Adrenal gland (tissue), 12 donors: ENCODE data around the gene MYO10. TPM values are rescaled to one million over a fixed set of nuclear protein-coding genes. Genes with fewer than 3 reads are reported as not detected.

ENCODE experiments used
- DNase-seq, 7 donors: peaks; one replicate each; pipeline ENCODE4 v3.0.0-alpha.2; 2019 to 2020
- H3K27ac ChIP-seq, 5 donors: fragments of 200-600 bp; sonication (generic) in 4 of 5; 1 replicate in 3 of 5; 2 replicates in 2 of 5; pipeline versions ENCODE4 v1.5.1 to v1.8.0; 2016 to 2020; ENCODE audit warnings: mild to moderate bottlenecking in 1 of 5
- H3K27me3 ChIP-seq: fragments of 200-600 bp; 2 replicates; pipeline ENCODE4 v1.8.0; 2021
- H3K36me3 ChIP-seq, 2 donors: fragments of 200-600 bp; replicated peaks in 1 of 2; 1 replicate in 1 of 2; 2 replicates in 1 of 2; pipeline versions ENCODE4 v1.5.1 to v1.8.0; 2018 to 2022
- H3K4me1 ChIP-seq, 2 donors: fragments of 200-600 bp; replicated peaks in 1 of 2; 1 replicate in 1 of 2; 2 replicates in 1 of 2; pipeline versions ENCODE4 v1.5.1 to v1.8.0; 2018 to 2021
- H3K4me3 ChIP-seq, 4 donors: fragments of 200-600 bp; sonication (generic) in 3 of 4; one replicate each; pipeline ENCODE4 v1.5.1; 2016 to 2018
- H3K9me3 ChIP-seq, 3 donors: fragments of 200-600 bp; sonication (generic) in 1 of 3; replicated peaks in 1 of 3; 1 replicate in 2 of 3; 2 replicates in 1 of 3; pipeline versions ENCODE4 v1.5.1 to v1.8.0; 2016 to 2021
- CTCF ChIP-seq, 6 experiments: fragments of 450-650 bp in 4 of 6; fragments of 200-600 bp in 2 of 6; sonication (generic) in 1 of 6; IDR thresholded peaks; 1 replicate in 5 of 6; 2 replicates in 1 of 6; pipeline versions ENCODE4 v1.5.1 to v1.8.0; 2016 to 2021; ENCODE audit warnings: antibody characterized with exemption in 6 of 6, mild to moderate bottlenecking in 2 of 6, moderate library complexity in 1 of 6
- POLR2A ChIP-seq, 2 donors: fragments of 450-650 bp; IDR thresholded peaks; one replicate each; pipeline ENCODE4 v1.6.1; 2017; ENCODE audit warnings: antibody characterized with exemption in 2 of 2, mild to moderate bottlenecking in 2 of 2, moderate library complexity in 1 of 2
- WGBS, 4 donors: extraction: QIAGEN DNeasy Blood & Tissue Kit in 2 of 4; methylation state at CpG; one replicate each; pipeline versions ENCODE4 v1.1.5 to v1.1.7; 2013 to 2017; 5-methylcytosine and 5-hydroxymethylcytosine counted together
- intact Hi-C, 2 donors: fragments of 100-400 bp; cut with DNase I; formaldehyde crosslinking; loops; one replicate each; pipeline versions ENCODE4 v1.14.1 to v1.15.0; 2022 to 2023
- polyA plus RNA-seq, 3 donors: library from polyadenylated mRNA; stranded (reverse); fragments of 200-250 nt in 2 of 3; fragments of 350-450 nt in 1 of 3; fragmentation: Illumina TruSeq in 1 of 3; extraction: RNeasy Lipid Tissue Mini Kit (QIAGEN cat#74804) in 1 of 3; gene quantifications; one replicate each; pipeline ENCODE4 v1.2.3, GENCODE V29; 2013 to 2014
- total RNA-seq, 9 donors: library from RNA; depleted of rRNA in 4 of 9; stranded (reverse); fragments of >200 nt in 4 of 9; fragments of 120-200 nt in 1 of 9; fragmentation: NEBNext Ultra II Directional in 1 of 9; extraction: Animal tissue kit (Norgen Biotek cat#: 25700) in 1 of 9; gene quantifications; one replicate each; pipeline versions ENCODE4 v1.1.0 to v1.2.4, GENCODE V29; 2013 to 2023
- donor health status: healthy with polysubstance abuse.
- donor health status: Bipolar disorder and iron deficiency.
- donor health status: DM: yes; HTN: yes; CAD: no.
- donor health status: DM: no; HTN: no; CAD: no.
- donor health status: DM: no; HTN: no; CAD: no.
- donor health status: DM: yes; HTN: yes; CAD: no.

MYO10 gene
- total and polyA plus RNA-seq, 12 donors, result 2.2 to 38.9 (median 10.5) TPM

GRCh38 chr5:16888694-16889124 is 47.4 kb downstream of the MYO10 start:
- H3K27ac ChIP-seq, result no peak overlapping the region
- no peak overlapping the region for H3K4me3 ChIP-seq
- intact Hi-C loops, result no loop called here
- no peaks in the 10 kb centered on the region for H3K9me3 ChIP-seq
- H3K4me1 ChIP-seq, result no peaks in the 10 kb centered on the region
- no peaks in the 10 kb centered on the region for H3K27me3 ChIP-seq
- 69 to 87% (median 79%) methylated on average over 3 of the region's 3 CpGs for WGBS, 4 donors
- no peak for TF ChIP-seq POLR2A (IDR thresholded peaks at IDR 0.05)
- no peak for TF ChIP-seq CTCF (IDR thresholded peaks at IDR 0.05)
- H3K36me3 ChIP-seq, result no peaks in the 10 kb centered on the region
- DNase-seq, result no peak

- no peaks in the 10 kb centered on the region for H3K4me1 ChIP-seq
- no peaks in the 10 kb centered on the region for H3K9me3 ChIP-seq
- no peak for DNase-seq
- no peaks in the 10 kb centered on the region for H3K36me3 ChIP-seq
- WGBS, 4 donors, result 79 to 87% (median 85%) methylated on average over 8 of the region's 8 CpGs
- intact Hi-C loops, result no loop called here
- no peaks in the 10 kb centered on the region for H3K27me3 ChIP-seq
- peak overlapping the region in 2 of 5 donors; percentile 34 to 63 for H3K27ac ChIP-seq
- no peak overlapping the region for H3K4me3 ChIP-seq
- TF ChIP-seq CTCF (IDR thresholded peaks at IDR 0.05) (no peak), POLR2A (IDR thresholded peaks at IDR 0.05) (no peak)
These were observed 49.2 kb downstream of the MYO10 start for GRCh38 chr5:16886793-16887345.

GRCh38 chr5:16886366-16886736 is 49.7 kb downstream of the MYO10 start:
- intact Hi-C loops, result no loop called here
- Histone ChIP-seq H3K27me3 (no peaks in the 10 kb centered on the region), H3K27ac (peak overlapping the region in 2 of 5 donors; percentile 48 to 63), H3K4me3 (no peak overlapping the region), H3K36me3 (no peaks in the 10 kb centered on the region), H3K9me3 (no peaks in the 10 kb centered on the region), H3K4me1 (no peaks in the 10 kb centered on the region)
- WGBS, 4 donors, result 74 to 82% (median 79%) methylated on average over 5 to 7 of the region's 7 CpGs
- TF ChIP-seq CTCF (IDR thresholded peaks at IDR 0.05) (no peak), POLR2A (IDR thresholded peaks at IDR 0.05) (no peak)
- DNase-seq, result peak in 5 of 7 donors; percentile 13 to 76 (median 32)

- Histone ChIP-seq H3K36me3 (no peaks in the 10 kb centered on the region), H3K9me3 (no peaks in the 10 kb centered on the region), H3K27me3 (no peaks in the 10 kb centered on the region), H3K27ac (peak overlapping the region in 2 of 5 donors; percentile 41 to 48), H3K4me3 (no peak overlapping the region), H3K4me1 (no peaks in the 10 kb centered on the region)
- WGBS, 4 donors, result 78 to 83% (median 82%) methylated on average over 12 to 13 of the region's 13 CpGs
- intact Hi-C loops, result no loop called here
- TF ChIP-seq CTCF (IDR thresholded peaks at IDR 0.05), result no peak
- no peak for TF ChIP-seq POLR2A (IDR thresholded peaks at IDR 0.05)
- DNase-seq, result no peak
These were observed 50.3 kb downstream of the MYO10 start for GRCh38 chr5:16885635-16886365.
